Transverse colon (tissue), 4 donors: ENCODE data around the gene C15orf61.

Experiments
- POLR2A ChIP-seq: fragments of 450-650 bp; IDR thresholded peaks from one replicate; pipeline ENCODE4 v1.6.1; 2016; ENCODE audit warnings: antibody characterized with exemption, mild to moderate bottlenecking, moderate library complexity
- POLR2AphosphoS5 ChIP-seq, 3 donors: sonication (generic); formaldehyde crosslinking; IDR thresholded peaks; one replicate each; pipeline ENCODE4 v1.6.1; 2016; ENCODE audit warnings: antibody characterized with exemption in 3 of 3
- TF ChIP-seq, protein P1 (sequence below), 5 experiments: fragments of 200-600 bp in 3 of 5; fragments of 450-650 bp in 2 of 5; sonication (generic) in 3 of 5; IDR thresholded peaks; 1 replicate in 2 of 5; 2 replicates in 3 of 5; pipeline ENCODE4 v1.5.1; 2016 to 2017; ENCODE audit warnings: antibody characterized with exemption in 5 of 5, inconsistent platforms in 3 of 5, mild to moderate bottlenecking in 2 of 5, moderate library complexity in 1 of 5

DNA sequence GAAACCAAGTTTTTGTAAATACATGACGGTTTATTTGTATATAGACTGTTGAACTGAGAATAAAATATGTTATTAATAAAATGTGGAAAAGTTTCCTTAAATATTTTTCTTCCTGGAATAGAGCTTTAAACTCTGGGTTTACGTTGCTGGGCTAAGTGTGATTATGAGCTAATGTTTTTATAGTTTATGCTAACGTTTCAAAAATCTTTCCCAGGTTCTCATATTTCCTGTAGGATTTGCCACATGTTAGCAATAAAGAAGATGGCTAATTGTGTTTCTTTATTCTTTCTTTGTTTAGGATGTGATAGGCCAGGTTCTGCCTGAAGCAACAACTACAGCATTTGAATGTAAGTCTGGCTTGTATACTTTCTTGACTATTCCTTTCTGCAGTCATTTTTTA is 28.8 kb downstream of the C15orf61 start:
- no peak for TF ChIP-seq POLR2A
- TF ChIP-seq, protein P1, sequence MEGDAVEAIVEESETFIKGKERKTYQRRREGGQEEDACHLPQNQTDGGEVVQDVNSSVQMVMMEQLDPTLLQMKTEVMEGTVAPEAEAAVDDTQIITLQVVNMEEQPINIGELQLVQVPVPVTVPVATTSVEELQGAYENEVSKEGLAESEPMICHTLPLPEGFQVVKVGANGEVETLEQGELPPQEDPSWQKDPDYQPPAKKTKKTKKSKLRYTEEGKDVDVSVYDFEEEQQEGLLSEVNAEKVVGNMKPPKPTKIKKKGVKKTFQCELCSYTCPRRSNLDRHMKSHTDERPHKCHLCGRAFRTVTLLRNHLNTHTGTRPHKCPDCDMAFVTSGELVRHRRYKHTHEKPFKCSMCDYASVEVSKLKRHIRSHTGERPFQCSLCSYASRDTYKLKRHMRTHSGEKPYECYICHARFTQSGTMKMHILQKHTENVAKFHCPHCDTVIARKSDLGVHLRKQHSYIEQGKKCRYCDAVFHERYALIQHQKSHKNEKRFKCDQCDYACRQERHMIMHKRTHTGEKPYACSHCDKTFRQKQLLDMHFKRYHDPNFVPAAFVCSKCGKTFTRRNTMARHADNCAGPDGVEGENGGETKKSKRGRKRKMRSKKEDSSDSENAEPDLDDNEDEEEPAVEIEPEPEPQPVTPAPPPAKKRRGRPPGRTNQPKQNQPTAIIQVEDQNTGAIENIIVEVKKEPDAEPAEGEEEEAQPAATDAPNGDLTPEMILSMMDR (IDR thresholded peaks at IDR 0.05) = no peak
- TF ChIP-seq POLR2AphosphoS5 (IDR thresholded peaks at IDR 0.05) = no peak
